PFSK-1 (cell line): Measurements from ENCODE around the gene BTG1.

Source experiments
- POLR2AphosphoS5 ChIP-seq: IDR thresholded peaks from 2 replicates; pipeline ENCODE4 v1.6.1; 2012; ENCODE audit warnings: low read depth, mild to moderate bottlenecking, control low read depth, low read length, moderate library complexity
- REST ChIP-seq, 2 experiments: IDR thresholded peaks; 2 replicates each; pipeline versions ENCODE4 v1.6.1 to v1.8.0; 2011 to 2012; ENCODE audit warnings: low read depth in 2 of 2, low read length in 2 of 2, control low read depth in 1 of 2, inconsistent platforms in 1 of 2, mild to moderate bottlenecking in 1 of 2, moderate library complexity in 1 of 2; ENCODE audit not compliant: insufficient read depth in 1 of 2
- TAF1 ChIP-seq: IDR thresholded peaks from 2 replicates; pipeline ENCODE4 v1.6.1; 2012; ENCODE audit warnings: low read length, control low read depth, borderline replicate concordance; ENCODE audit not compliant: insufficient read depth

GRCh38 chr12:92141591-92142121 is 4.0 kb downstream of the BTG1 start:
- TF ChIP-seq TAF1 = no peak
- TF ChIP-seq POLR2AphosphoS5 = no peak; the same call in 1 of the 2 replicates
- TF ChIP-seq REST (IDR thresholded peaks at IDR 0.05; ENCODE audit: insufficient read depth in 1 of 2, low read depth in 2 of 2, low read length in 2 of 2) = no peak
